ENCODE results near the gene KCNJ6. TPM values are rescaled to one million over a fixed set of nuclear protein-coding genes. Genes with fewer than 3 reads are reported as not detected.

KCNJ6 gene
- total and polyA plus RNA-seq, 3 donors from 2014 or later: 0.24 to 0.25 (median 0.25) TPM

DNA sequence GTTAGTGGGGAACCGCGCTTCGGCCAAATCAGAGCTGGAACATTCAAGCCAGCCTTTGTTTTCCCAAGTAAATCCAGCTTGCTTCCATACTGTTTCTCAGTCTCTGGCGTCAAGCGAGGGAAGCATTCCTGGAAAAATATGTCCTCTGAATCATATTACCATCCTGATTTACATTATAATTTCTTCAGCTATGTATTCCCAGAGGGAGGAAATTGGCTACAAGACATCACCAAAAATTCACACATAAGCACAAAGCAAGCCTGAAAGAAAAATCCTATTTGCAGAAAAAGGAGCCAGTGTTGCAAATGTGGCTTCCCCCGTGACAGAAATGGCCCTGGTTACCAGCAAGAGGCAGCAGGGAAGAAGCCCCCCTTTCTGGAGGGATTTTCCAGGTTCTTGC lies 233.3 kb downstream of the KCNJ6 start:
- Histone ChIP-seq H3K27ac (no peak overlapping the region), H3K27me3 (no peaks in the 10 kb centered on the region), H3K9me3 (no peaks in the 10 kb centered on the region), H3K4me3 (no peak overlapping the region), H3K4me1 (no peaks in the 10 kb centered on the region), H3K36me3 (ENCODE audit: low read depth, missing control alignments) (no peaks in the 10 kb centered on the region)
- intact Hi-C loops (cut with DNase I; ENCODE audit: low total_unique reads): no loop called here
- no peak for TF ChIP-seq POLR2A (IDR thresholded peaks at IDR 0.05)
- WGBS, 2 donors: 55 to 62% methylated on average over 5 to 6 of the region's 6 CpGs
- no peak for DNase-seq

DNA sequence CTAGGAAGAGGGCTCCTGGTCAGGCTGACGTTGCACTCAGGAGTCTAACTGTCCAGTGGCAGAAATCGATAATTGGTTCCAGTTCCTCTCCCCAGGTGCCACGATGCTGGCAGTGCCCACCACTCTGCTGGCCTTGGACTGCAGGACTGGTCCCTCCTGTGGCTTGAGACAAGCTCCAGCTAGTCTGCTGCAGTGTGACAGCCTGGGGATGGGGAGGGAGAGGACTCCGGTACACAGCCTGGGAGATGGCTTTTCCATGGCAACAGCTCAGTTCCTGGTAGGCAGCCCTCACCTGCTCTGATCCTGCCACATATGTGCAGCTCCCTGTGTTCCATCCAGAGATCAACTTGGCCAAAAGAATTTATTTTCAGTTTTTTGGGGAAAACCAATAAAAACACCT lies 239.3 kb downstream of the KCNJ6 start:
- Histone ChIP-seq H3K9me3 (no peaks in the 10 kb centered on the region), H3K27ac (no peak overlapping the region), H3K36me3 (ENCODE audit: low read depth, missing control alignments) (no peaks in the 10 kb centered on the region), H3K4me1 (peaks cover 4% of the 10 kb centered on the region), H3K27me3 (no peaks in the 10 kb centered on the region), H3K4me3 (no peak overlapping the region)
- no peak for TF ChIP-seq POLR2A (IDR thresholded peaks at IDR 0.05)
- TF ChIP-seq, protein P1, sequence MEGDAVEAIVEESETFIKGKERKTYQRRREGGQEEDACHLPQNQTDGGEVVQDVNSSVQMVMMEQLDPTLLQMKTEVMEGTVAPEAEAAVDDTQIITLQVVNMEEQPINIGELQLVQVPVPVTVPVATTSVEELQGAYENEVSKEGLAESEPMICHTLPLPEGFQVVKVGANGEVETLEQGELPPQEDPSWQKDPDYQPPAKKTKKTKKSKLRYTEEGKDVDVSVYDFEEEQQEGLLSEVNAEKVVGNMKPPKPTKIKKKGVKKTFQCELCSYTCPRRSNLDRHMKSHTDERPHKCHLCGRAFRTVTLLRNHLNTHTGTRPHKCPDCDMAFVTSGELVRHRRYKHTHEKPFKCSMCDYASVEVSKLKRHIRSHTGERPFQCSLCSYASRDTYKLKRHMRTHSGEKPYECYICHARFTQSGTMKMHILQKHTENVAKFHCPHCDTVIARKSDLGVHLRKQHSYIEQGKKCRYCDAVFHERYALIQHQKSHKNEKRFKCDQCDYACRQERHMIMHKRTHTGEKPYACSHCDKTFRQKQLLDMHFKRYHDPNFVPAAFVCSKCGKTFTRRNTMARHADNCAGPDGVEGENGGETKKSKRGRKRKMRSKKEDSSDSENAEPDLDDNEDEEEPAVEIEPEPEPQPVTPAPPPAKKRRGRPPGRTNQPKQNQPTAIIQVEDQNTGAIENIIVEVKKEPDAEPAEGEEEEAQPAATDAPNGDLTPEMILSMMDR (IDR thresholded peaks at IDR 0.05): no peak
- intact Hi-C loops (cut with DNase I; ENCODE audit: low total_unique reads): no loop called here
- WGBS, 2 donors: 97 to 100% methylated on average over 1 to 4 of the region's 4 CpGs
- DNase-seq: no peak

DNA sequence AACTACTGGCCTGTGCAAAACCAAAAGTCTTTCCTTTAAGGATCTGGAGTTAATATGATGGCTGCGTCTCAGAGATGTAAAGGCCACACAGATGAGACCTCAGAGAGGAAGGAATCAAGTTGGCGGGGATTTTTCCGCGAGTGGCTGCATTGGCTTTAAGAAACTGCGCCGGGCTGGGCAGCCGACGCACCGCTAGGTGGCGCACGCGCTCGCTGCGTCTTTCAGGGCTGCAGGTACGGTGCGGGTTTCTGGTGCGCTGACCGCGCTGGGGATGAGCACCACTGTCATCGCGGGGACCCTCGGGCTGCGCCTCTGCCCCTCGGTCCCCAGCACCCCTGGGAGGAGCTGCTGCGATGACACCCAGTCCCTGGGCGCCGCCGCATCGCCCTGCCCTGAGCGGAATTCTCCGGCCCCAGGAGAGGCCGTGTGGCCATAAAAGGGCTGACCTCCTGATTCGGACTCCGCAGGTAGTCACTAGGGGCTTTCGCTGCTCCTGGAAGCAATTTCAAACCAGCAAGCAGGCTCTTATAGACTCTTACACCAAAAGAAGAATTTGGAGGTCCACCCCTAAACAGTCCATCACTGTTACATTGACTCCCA lies 241.0 kb downstream of the KCNJ6 start:
- peak; percentile 85 for DNase-seq

DNA sequence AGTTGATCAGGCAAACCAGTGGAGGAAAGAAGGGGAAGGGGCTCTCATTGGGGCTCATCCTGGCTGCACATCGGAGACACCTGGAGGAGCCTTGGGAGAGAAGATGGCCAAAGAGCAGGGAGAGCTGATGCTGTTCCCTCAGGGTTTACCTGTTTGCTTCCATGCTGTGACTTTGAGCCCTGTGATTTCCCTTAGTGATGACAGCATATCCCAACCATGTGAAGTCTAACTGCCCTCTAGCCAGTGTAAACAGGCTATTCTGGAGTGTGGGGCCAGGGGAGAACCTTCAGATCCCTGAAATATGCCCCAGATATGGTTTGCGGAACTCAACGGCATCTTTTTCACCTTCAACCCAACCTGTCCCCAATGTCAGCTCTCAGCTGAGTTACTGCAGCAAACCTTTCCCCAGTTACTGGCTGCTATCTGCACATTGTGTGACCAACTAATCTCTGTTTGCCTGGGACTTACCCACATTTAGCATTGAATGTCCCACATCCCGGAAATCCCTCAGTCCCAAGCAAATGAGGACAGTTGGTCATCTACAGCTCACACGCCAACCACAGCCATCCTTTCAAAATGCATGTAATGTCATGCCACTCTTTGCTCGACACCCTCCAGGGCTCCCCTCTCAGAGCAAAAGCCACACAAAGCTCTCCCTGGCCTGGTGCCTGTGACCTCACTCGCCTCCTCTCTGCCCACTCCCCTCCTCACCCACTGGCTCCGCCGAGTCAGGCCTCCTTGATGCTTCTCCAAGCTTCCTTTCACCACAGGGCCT lies 242.3 kb downstream of the KCNJ6 start:
- Histone ChIP-seq H3K4me3 (no peak overlapping the region), H3K36me3 (ENCODE audit: low read depth, missing control alignments) (no peaks in the 10 kb centered on the region), H3K9me3 (no peaks in the 10 kb centered on the region), H3K27me3 (no peaks in the 10 kb centered on the region), H3K4me1 (peaks cover 4% of the 10 kb centered on the region), H3K27ac (no peak overlapping the region)
- intact Hi-C loops (cut with DNase I; ENCODE audit: low total_unique reads): no loop called here
- no peak for DNase-seq
- 88 to 92% methylated on average over 9 of the region's 9 CpGs for WGBS, 2 donors
- TF ChIP-seq, protein P1 (IDR thresholded peaks at IDR 0.05): no peak
- no peak for TF ChIP-seq POLR2A (IDR thresholded peaks at IDR 0.05)

More for the DNA sequence above, 241.0 kb downstream of the KCNJ6 start:
- Histone ChIP-seq H3K4me3 (peak overlapping the region in 1 of 2 donors; percentile 11), H3K4me1 (peaks cover 4% of the 10 kb centered on the region), H3K36me3 (ENCODE audit: low read depth, missing control alignments) (no peaks in the 10 kb centered on the region), H3K27me3 (no peaks in the 10 kb centered on the region), H3K9me3 (no peaks in the 10 kb centered on the region), H3K27ac (no peak overlapping the region)
- TF ChIP-seq POLR2A (IDR thresholded peaks at IDR 0.05): no peak
- TF ChIP-seq, protein P1 (IDR thresholded peaks at IDR 0.05): peak; percentile 29 to 96 (median 74)
- intact Hi-C loops (cut with DNase I; ENCODE audit: low total_unique reads): no loop called here
- 7 to 13% methylated on average over 16 to 35 of the region's 35 CpGs for WGBS, 2 donors

DNA sequence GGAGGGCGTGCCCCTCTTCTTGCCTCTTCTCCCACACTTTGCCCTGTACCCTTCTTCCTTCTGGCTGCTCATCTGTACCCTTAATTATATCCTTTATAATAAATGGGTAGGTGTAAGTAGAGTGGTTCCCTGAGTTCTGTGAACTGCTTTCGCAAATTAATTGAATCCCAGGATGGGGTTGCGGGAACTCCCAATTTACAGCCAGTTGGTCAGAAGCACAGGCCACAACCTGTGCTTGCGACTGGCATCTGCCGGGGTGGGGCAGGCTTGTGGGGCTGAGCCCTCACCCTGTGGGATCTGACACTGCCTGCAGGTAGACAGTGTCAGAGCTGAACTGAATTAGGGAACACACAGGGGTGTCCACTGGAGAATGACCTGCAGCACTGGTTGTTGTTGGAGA lies 244.9 kb downstream of the KCNJ6 start:
- TF ChIP-seq, protein P1 (IDR thresholded peaks at IDR 0.05): no peak
- TF ChIP-seq POLR2A (IDR thresholded peaks at IDR 0.05): no peak
- Histone ChIP-seq H3K27me3 (no peaks in the 10 kb centered on the region), H3K4me1 (peaks cover 4% of the 10 kb centered on the region), H3K27ac (no peak overlapping the region), H3K4me3 (no peak overlapping the region), H3K9me3 (no peaks in the 10 kb centered on the region), H3K36me3 (ENCODE audit: low read depth, missing control alignments) (no peaks in the 10 kb centered on the region)
- no peak for DNase-seq
- intact Hi-C loops (cut with DNase I; ENCODE audit: low total_unique reads): no loop called here
- 87 to 98% methylated on average over 5 of the region's 5 CpGs for WGBS, 2 donors

Data from testis (tissue), 3 donors.